ENCODE measurements around the gene BRIP1. TPM values are rescaled to one million over a fixed set of nuclear protein-coding genes. Genes with fewer than 3 reads are reported as not detected.

BRIP1 gene
- total and polyA plus RNA-seq, 2 experiments from 2014 or later = 8.0 to 23.1 TPM

GRCh38 chr17:61735807-61736206 lies 127.5 kb downstream of the BRIP1 start (continued):
- TF ChIP-seq STAT1 (IDR thresholded peaks at IDR 0.05; ENCODE audit: unreplicated experiment) (no peak), NANOG (IDR thresholded peaks at IDR 0.05; ENCODE audit: borderline replicate concordance) (no peak), ETS1 (IDR thresholded peaks at IDR 0.05) (no peak), EZH2 (IDR thresholded peaks at IDR 0.05; ENCODE audit: low read depth, unreplicated experiment) (no peak)

GRCh38 chr17:61734466-61734865 lies 128.9 kb downstream of the BRIP1 start:
- no peak overlapping the region for H3K4me3 ChIP-seq
- H3K4me3 Mint-ChIP-seq = no peak overlapping the region
- H3K36me3 Mint-ChIP-seq (ENCODE audit: low read depth) = peaks cover 26% of the 10 kb centered on the region
- no peaks in the 10 kb centered on the region for H3K4me1 Mint-ChIP-seq
- no peak overlapping the region for H3K27ac ChIP-seq (ENCODE audit: low read depth)
- TF ChIP-seq CREB1 (CRISPR knock-in tag; IDR thresholded peaks at IDR 0.05; ENCODE audit: low read depth) = no peak
- no peak overlapping the region for H3K27ac Mint-ChIP-seq
- H3K27me3 Mint-ChIP-seq (ENCODE audit: insufficient read depth, low read depth, poor library complexity) = no peaks in the 10 kb centered on the region
- no peaks in the 10 kb centered on the region for H3K36me3 ChIP-seq (ENCODE audit: insufficient read depth)
- no peaks in the 10 kb centered on the region for H3K27me3 ChIP-seq (ENCODE audit: insufficient read depth)
- DNase-seq (ENCODE audit: low spot score) (no peak), ATAC-seq (no peak)
- H3F3A ChIP-seq (replicated peaks; ENCODE audit: low read depth) = no peaks in the 10 kb centered on the region
- no peaks in the 10 kb centered on the region for H3K9me2 ChIP-seq (ENCODE audit: insufficient read depth)
- no peak overlapping the region for H3K4me2 ChIP-seq
- H3K4me1 ChIP-seq (ENCODE audit: insufficient read depth) = no peaks in the 10 kb centered on the region
- no peaks in the 10 kb centered on the region for H4K20me1 ChIP-seq (replicated peaks; ENCODE audit: insufficient read depth)
- H3K9me3 Mint-ChIP-seq = peaks cover 11% of the 10 kb centered on the region; the same call in 2 of the 3 replicates
- H3K79me2 ChIP-seq (replicated peaks; ENCODE audit: insufficient read depth) = no peaks in the 10 kb centered on the region
- H2AFZ ChIP-seq = no peak overlapping the region

GRCh38 chr17:61734012-61734411 lies 129.3 kb downstream of the BRIP1 start:
- Mint-ChIP-seq H3K4me1 (no peaks in the 10 kb centered on the region), H3K36me3 (ENCODE audit: low read depth) (peaks cover 23% of the 10 kb centered on the region), H3K27ac (no peak overlapping the region), H3K4me3 (no peak overlapping the region), H3K9me3 (peaks cover 11% of the 10 kb centered on the region; the same call in 2 of the 3 replicates), H3K27me3 (ENCODE audit: insufficient read depth, low read depth, poor library complexity) (no peaks in the 10 kb centered on the region)
- Histone ChIP-seq H3K36me3 (ENCODE audit: insufficient read depth) (no peaks in the 10 kb centered on the region), H3K79me2 (replicated peaks; ENCODE audit: insufficient read depth) (no peaks in the 10 kb centered on the region), H3K4me2 (no peak overlapping the region), H4K20me1 (replicated peaks; ENCODE audit: insufficient read depth) (no peaks in the 10 kb centered on the region), H3F3A (replicated peaks; ENCODE audit: low read depth) (no peaks in the 10 kb centered on the region), H3K9me2 (ENCODE audit: insufficient read depth) (no peaks in the 10 kb centered on the region), H3K27ac (ENCODE audit: low read depth) (no peak overlapping the region), H3K27me3 (ENCODE audit: insufficient read depth) (no peaks in the 10 kb centered on the region), H2AFZ (no peak overlapping the region), H3K4me3 (no peak overlapping the region), H3K4me1 (ENCODE audit: insufficient read depth) (no peaks in the 10 kb centered on the region)
- no peak for DNase-seq (ENCODE audit: low spot score)
- no peak for ATAC-seq
- TF ChIP-seq ETS1 (IDR thresholded peaks at IDR 0.05) (no peak), REST (IDR thresholded peaks at IDR 0.05; ENCODE audit: unreplicated experiment) (no peak), JUNB (IDR thresholded peaks at IDR 0.05; ENCODE audit: unreplicated experiment) (no peak), STAT1 (IDR thresholded peaks at IDR 0.05; ENCODE audit: unreplicated experiment) (no peak), ZNF114 (CRISPR knock-in tag; IDR thresholded peaks at IDR 0.05) (no peak), CTCF (conservative IDR thresholded peaks at IDR 0.05; ENCODE audit: low read depth in 2 of 2) (no peak), EZH2 (IDR thresholded peaks at IDR 0.05; ENCODE audit: low read depth, unreplicated experiment) (no peak)

All from GM23338 (cell line).